CD14-positive monocyte (primary cell): ENCODE measurements around the gene NFKBIE. TPM values are rescaled to one million over a fixed set of nuclear protein-coding genes. Genes with fewer than 3 reads are reported as not detected.

ENCODE experiments used
- DNase-seq, 3 donors: peaks; one replicate each; pipeline ENCODE4 v3.0.0-alpha.2; 2011 to 2022
- H2AFZ ChIP-seq: 2 replicates; pipeline ENCODE4 v1.6.0; 2012; ENCODE audit warnings: mild to moderate bottlenecking, low read depth, low read length, inconsistent platforms; ENCODE audit not compliant: insufficient read depth, poor library complexity, severe bottlenecking
- H3K27ac ChIP-seq, 2 donors: 1 replicate in 1 of 2; 2 replicates in 1 of 2; pipeline ENCODE4 v1.5.1; 2012 to 2013; ENCODE audit warnings: low read length in 2 of 2, control low read depth in 1 of 2, inconsistent platforms in 1 of 2, low read depth in 1 of 2, mild to moderate bottlenecking in 1 of 2
- H3K27me3 ChIP-seq, 2 donors: one replicate each; pipeline versions ENCODE4 v1.6.0 to v1.6.1; 2011 to 2013; ENCODE audit warnings: low read length in 2 of 2; ENCODE audit not compliant: control insufficient read depth in 2 of 2, insufficient read depth in 2 of 2
- H3K36me3 ChIP-seq, 2 donors: replicated peaks in 1 of 2; 1 replicate in 1 of 2; 2 replicates in 1 of 2; pipeline versions ENCODE4 v1.5.1 to v1.6.1; 2012 to 2013; ENCODE audit warnings: low read length in 2 of 2, control low read depth in 1 of 2, inconsistent platforms in 1 of 2, mild to moderate bottlenecking in 1 of 2; ENCODE audit not compliant: insufficient read depth in 2 of 2, control insufficient read depth in 1 of 2
- H3K4me1 ChIP-seq, 2 donors: 1 replicate in 1 of 2; 2 replicates in 1 of 2; pipeline versions ENCODE4 v1.5.1 to v1.6.1; 2012 to 2013; ENCODE audit warnings: low read length in 2 of 2, control low read depth in 1 of 2, inconsistent platforms in 1 of 2, mild to moderate bottlenecking in 1 of 2, moderate library complexity in 1 of 2; ENCODE audit not compliant: insufficient read depth in 2 of 2, control insufficient read depth in 1 of 2
- H3K4me2 ChIP-seq: replicated peaks from 2 replicates; pipeline ENCODE3; 2012; ENCODE audit warnings: low read length, moderate library complexity, mild to moderate bottlenecking; ENCODE audit not compliant: poor library complexity, severe bottlenecking; ENCODE audit errors: extremely low read depth
- H3K4me3 ChIP-seq, 3 experiments: fragments of 200-600 bp in 1 of 3; sonication (generic) in 1 of 3; replicated peaks in 1 of 3; 1 replicate in 2 of 3; 2 replicates in 1 of 3; pipeline ENCODE4 v1.5.1; 2011 to 2013; ENCODE audit warnings: low read length in 3 of 3, mild to moderate bottlenecking in 3 of 3, control low read depth in 2 of 3, low read depth in 2 of 3, inconsistent platforms in 1 of 3, moderate library complexity in 1 of 3
- H3K79me2 ChIP-seq: 2 replicates; pipeline ENCODE4 v1.6.0; 2012; ENCODE audit warnings: mild to moderate bottlenecking, control low read depth, inconsistent platforms, low read length, moderate library complexity; ENCODE audit not compliant: insufficient read depth
- H3K9ac ChIP-seq: 2 replicates; pipeline ENCODE4 v1.6.0; 2017; ENCODE audit warnings: low read length, mild to moderate bottlenecking; ENCODE audit not compliant: insufficient read depth, poor library complexity, severe bottlenecking
- H3K9me3 ChIP-seq, 2 donors: replicated peaks in 1 of 2; 1 replicate in 1 of 2; 2 replicates in 1 of 2; pipeline versions ENCODE4 v1.5.1 to v1.6.1; 2012 to 2013; ENCODE audit warnings: low read length in 2 of 2, control low read depth in 1 of 2; ENCODE audit not compliant: control insufficient read depth in 1 of 2, insufficient read depth in 1 of 2
- H4K20me1 ChIP-seq: 2 replicates; pipeline ENCODE4 v1.6.0; 2012; ENCODE audit warnings: mild to moderate bottlenecking, low read length, control low read depth, moderate library complexity; ENCODE audit not compliant: insufficient read depth
- H3K27ac Mint-ChIP-seq, 7 donors: one replicate each; pipeline ENCODE4 v1.8.0; 2020; ENCODE audit warnings: mild to moderate bottlenecking in 7 of 7, mixed read lengths in 7 of 7, moderate library complexity in 6 of 7, inconsistent platforms in 2 of 7
- H3K27me3 Mint-ChIP-seq, 3 donors: one replicate each; pipeline ENCODE4 v1.8.0; 2021 to 2022; ENCODE audit warnings: low read depth in 3 of 3, mild to moderate bottlenecking in 3 of 3, mixed read lengths in 3 of 3, moderate library complexity in 3 of 3, inconsistent platforms in 1 of 3
- H3K36me3 Mint-ChIP-seq, 2 donors: one replicate each; pipeline ENCODE4 v1.8.0; 2020; ENCODE audit warnings: mixed read lengths in 2 of 2, inconsistent platforms in 1 of 2, mild to moderate bottlenecking in 1 of 2
- H3K4me1 Mint-ChIP-seq: one replicate; pipeline ENCODE4 v1.8.0; 2020; ENCODE audit warnings: mild to moderate bottlenecking, mixed read lengths
- H3K4me3 Mint-ChIP-seq, 2 donors: one replicate each; pipeline ENCODE4 v1.8.0; 2020; ENCODE audit warnings: mild to moderate bottlenecking in 2 of 2, mixed read lengths in 2 of 2, moderate library complexity in 1 of 2
- H3K9me3 Mint-ChIP-seq, 7 donors: one replicate each; pipeline ENCODE4 v1.8.0; 2020 to 2022; ENCODE audit warnings: mixed read lengths in 7 of 7, mild to moderate bottlenecking in 6 of 7, moderate library complexity in 6 of 7, inconsistent platforms in 2 of 7
- WGBS: methylation state at CpG from one replicate; pipeline ENCODE4 v1.1.5; 2013; ENCODE audit warnings: missing lambda C conversion rate; ENCODE audit not compliant: insufficient coverage; 5-methylcytosine and 5-hydroxymethylcytosine counted together
- intact Hi-C, 2 donors: fragments of 100-400 bp; cut with micrococcal nuclease; formaldehyde crosslinking; loops; one replicate each; pipeline versions ENCODE4 v1.15.0 to v1.15.1; 2023
- polyA plus RNA-seq, 3 donors: library from polyadenylated mRNA; depleted of rRNA in 1 of 3; unstranded in 2 of 3; stranded (reverse) in 1 of 3; fragments of 300-500 nt in 2 of 3; fragments of >200 nt in 1 of 3; fragmentation: Illumina TruSeq in 2 of 3; gene quantifications; 1 replicate in 2 of 3; 2 replicates in 1 of 3; pipeline ENCODE4 v1.2.3, GENCODE V29; 2012 to 2021
- TF ChIP-seq, protein P1 (sequence below): fragments of 200-600 bp; IDR thresholded peaks from one replicate; pipeline ENCODE4 v1.8.0; 2022; ENCODE audit warnings: antibody characterized with exemption, mild to moderate bottlenecking

Gene NFKBIE
- polyA plus RNA-seq, 3 donors: 19.9 to 108 (median 23.2) TPM

DNA sequence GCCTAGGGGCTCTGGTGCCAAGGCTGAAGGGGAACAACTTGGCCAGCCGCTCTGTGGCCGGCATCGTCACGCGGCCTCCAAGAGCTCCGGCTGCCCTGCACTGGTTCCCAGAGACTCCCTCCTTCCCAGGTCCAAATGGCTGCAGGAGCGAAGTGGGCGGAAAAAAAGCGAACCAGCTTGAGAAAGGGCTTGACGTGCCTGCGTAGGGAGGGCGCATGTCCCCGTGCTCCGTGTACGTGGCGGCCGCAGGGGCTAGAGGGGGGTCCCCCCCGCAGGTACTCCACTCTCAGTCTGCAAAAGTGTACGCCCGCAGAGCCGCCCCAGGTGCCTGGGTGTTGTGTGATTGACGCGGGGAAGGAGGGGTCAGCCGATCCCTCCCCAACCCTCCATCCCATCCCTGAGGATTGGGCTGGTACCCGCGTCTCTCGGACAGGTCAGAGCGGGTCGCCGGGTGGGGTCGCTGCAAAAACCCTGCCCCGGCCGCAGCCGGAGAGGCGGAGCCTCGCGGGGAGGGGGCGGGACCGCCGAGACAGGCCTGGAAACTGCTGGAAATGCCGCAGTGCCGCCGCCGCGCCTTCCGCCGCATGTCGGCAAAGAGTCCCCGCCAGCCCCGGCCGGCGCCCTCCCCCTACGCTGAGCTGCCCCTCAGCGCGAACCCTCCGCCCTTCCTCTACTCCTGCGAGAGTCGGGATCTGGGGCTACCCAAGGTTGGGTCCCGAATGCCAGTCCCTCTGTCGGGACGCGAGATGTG is 19.3 kb downstream of the NFKBIE start:
- Histone ChIP-seq H3K9me3 (no peaks in the 10 kb centered on the region), H3K27me3 (no peaks in the 10 kb centered on the region), H2AFZ (peak overlapping the region; percentile 94), H3K27ac (peak overlapping the region; percentile 90 to 93), H3K4me1 (peaks cover 19 to 36% of the 10 kb centered on the region in 2 donors), H3K4me2 (peak overlapping the region; percentile 95), H3K79me2 (peaks cover 41% of the 10 kb centered on the region), H3K36me3 (peaks cover 19 to 26% of the 10 kb centered on the region in 2 donors), H3K9ac (peak overlapping the region; percentile 87), H3K4me3 (peak overlapping the region; percentile 69 to 100 (median 99)), H4K20me1 (peaks cover 41% of the 10 kb centered on the region)
- Mint-ChIP-seq H3K4me3 (peak overlapping the region; percentile 96 to 98), H3K36me3 (peaks cover 26 to 28% of the 10 kb centered on the region in 2 donors), H3K4me1 (peaks cover 29% of the 10 kb centered on the region), H3K9me3 (peaks cover 0 to 2% (median 0%) of the 10 kb centered on the region in 7 donors), H3K27ac (peak overlapping the region; percentile 94 to 97 (median 96)), H3K27me3 (peaks cover 0 to 10% (median 0%) of the 10 kb centered on the region in 3 donors)
- intact Hi-C loops: loop anchor here in 1 of 2 donors (5.0 kb wide), 1 partner anchor 619 kb away; the partner anchor contains the start of gene GTPBP2
- WGBS: 2% methylated on average over 50 of the region's 62 CpGs
- TF ChIP-seq, protein P1, sequence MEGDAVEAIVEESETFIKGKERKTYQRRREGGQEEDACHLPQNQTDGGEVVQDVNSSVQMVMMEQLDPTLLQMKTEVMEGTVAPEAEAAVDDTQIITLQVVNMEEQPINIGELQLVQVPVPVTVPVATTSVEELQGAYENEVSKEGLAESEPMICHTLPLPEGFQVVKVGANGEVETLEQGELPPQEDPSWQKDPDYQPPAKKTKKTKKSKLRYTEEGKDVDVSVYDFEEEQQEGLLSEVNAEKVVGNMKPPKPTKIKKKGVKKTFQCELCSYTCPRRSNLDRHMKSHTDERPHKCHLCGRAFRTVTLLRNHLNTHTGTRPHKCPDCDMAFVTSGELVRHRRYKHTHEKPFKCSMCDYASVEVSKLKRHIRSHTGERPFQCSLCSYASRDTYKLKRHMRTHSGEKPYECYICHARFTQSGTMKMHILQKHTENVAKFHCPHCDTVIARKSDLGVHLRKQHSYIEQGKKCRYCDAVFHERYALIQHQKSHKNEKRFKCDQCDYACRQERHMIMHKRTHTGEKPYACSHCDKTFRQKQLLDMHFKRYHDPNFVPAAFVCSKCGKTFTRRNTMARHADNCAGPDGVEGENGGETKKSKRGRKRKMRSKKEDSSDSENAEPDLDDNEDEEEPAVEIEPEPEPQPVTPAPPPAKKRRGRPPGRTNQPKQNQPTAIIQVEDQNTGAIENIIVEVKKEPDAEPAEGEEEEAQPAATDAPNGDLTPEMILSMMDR: no peak
- peak; percentile 56 to 80 (median 68) for DNase-seq

DNA sequence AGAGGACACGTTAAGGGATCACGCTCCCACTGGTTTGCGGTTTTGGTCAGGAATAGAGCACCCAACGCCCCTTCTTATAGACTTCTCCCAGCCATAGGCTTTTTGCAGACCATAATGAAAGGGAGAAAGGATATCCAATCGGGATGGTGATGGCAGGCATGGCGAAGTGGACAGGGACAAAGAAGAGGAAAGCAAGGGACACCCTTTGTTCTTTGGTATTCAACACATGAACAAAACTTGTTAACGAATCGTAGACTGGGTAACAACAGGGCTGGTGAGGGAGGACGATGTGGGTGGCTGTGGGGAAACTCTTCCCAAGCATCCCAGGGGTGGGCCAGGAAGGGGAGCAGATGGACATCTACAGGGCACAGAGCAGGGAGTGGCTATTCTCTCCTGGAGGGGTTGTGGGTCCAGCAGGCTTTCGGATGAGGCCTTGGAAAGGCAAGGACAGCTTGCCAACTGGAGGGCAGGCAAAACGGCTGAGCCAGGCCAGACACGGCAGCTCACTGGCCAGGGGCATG is 19.9 kb downstream of the NFKBIE start:
- Histone ChIP-seq H3K4me2 (peak overlapping the region; percentile 95), H3K79me2 (peaks cover 35% of the 10 kb centered on the region), H3K27me3 (no peaks in the 10 kb centered on the region), H3K9ac (no peak overlapping the region), H4K20me1 (peaks cover 35% of the 10 kb centered on the region), H3K27ac (peak overlapping the region in 1 of 2 donors; percentile 93), H3K9me3 (no peaks in the 10 kb centered on the region), H2AFZ (peak overlapping the region; percentile 94), H3K36me3 (peaks cover 12 to 19% of the 10 kb centered on the region in 2 donors), H3K4me1 (peaks cover 19 to 36% of the 10 kb centered on the region in 2 donors), H3K4me3 (peak overlapping the region in 2 of 3 experiments; percentile 99 to 100)
- peaks cover 20 to 22% of the 10 kb centered on the region in 2 donors for H3K36me3 Mint-ChIP-seq
- DNase-seq: no peak
- H3K27ac Mint-ChIP-seq: peak overlapping the region in 4 of 7 donors; percentile 25 to 94 (median 38)
- intact Hi-C loops: loop anchor here in 1 of 2 donors (5.0 kb wide), 1 partner anchor 618 kb away; the partner anchor contains the start of gene GTPBP2
- peaks cover 0 to 10% (median 0%) of the 10 kb centered on the region in 3 donors for H3K27me3 Mint-ChIP-seq
- peaks cover 0 to 2% (median 0%) of the 10 kb centered on the region in 7 donors for H3K9me3 Mint-ChIP-seq
- 75% methylated on average over 8 of the region's 12 CpGs for WGBS
- H3K4me3 Mint-ChIP-seq: peak overlapping the region; percentile 96 to 98
- TF ChIP-seq, protein P1: no peak
- H3K4me1 Mint-ChIP-seq: peaks cover 29% of the 10 kb centered on the region
